LNCaP clone FGC (cell line): ENCODE results near the gene TCEANC2.

Source experiments
- DNase-seq: peaks from one replicate; pipeline ENCODE4 v3.0.0-alpha.2; 2011; ENCODE audit warnings: low read depth
- H3K4me3 ChIP-seq: 2 replicates; pipeline ENCODE4 v1.5.1; 2011; ENCODE audit warnings: mild to moderate bottlenecking, low read depth, low read length, control low read depth
- CTCF ChIP-seq: IDR thresholded peaks from 2 replicates; pipeline ENCODE4 v1.5.1; 2012; ENCODE audit warnings: mild to moderate bottlenecking; ENCODE audit not compliant: control insufficient read depth, insufficient read depth; ENCODE audit errors: extremely low read depth

Gene TCEANC2

GRCh38 chr1:54051933-54052430, 1.4 kb upstream of the TCEANC2 start:
- peak overlapping the region; percentile 99 for H3K4me3 ChIP-seq
- no peak for TF ChIP-seq CTCF
- DNase-seq = no peak

- peak overlapping the region; percentile 99 for H3K4me3 ChIP-seq
- no peak for DNase-seq
- TF ChIP-seq CTCF = no peak
Observed at GRCh38 chr1:54052431-54052933, 926 bp upstream of the TCEANC2 start.

GRCh38 chr1:54053745-54054437, 483 bp downstream of the TCEANC2 start:
- H3K4me3 ChIP-seq = peak overlapping the region; percentile 99
- no peak for DNase-seq
- no peak for TF ChIP-seq CTCF

GRCh38 chr1:54054438-54054749, 986 bp downstream of the TCEANC2 start:
- no peak for DNase-seq
- 0 out of 2 replicates have a peak, but pooled peaks have one; percentile 4 for TF ChIP-seq CTCF
- peak overlapping the region; percentile 99 for H3K4me3 ChIP-seq

GRCh38 chr1:54064299-54064698, 10.9 kb downstream of the TCEANC2 start:
- DNase-seq = no peak
- TF ChIP-seq CTCF = no peak
- no peak overlapping the region for H3K4me3 ChIP-seq

- H3K4me3 ChIP-seq = no peak overlapping the region
- no peak for DNase-seq
- TF ChIP-seq CTCF = no peak
Observed at GRCh38 chr1:54069791-54070170, 16.4 kb downstream of the TCEANC2 start.
